Esophagus muscularis mucosa (tissue), 4 donors: ENCODE data around the gene BMX.

ENCODE experiments used
- CTCF ChIP-seq, 3 experiments: fragments of 200-600 bp in 2 of 3; fragments of 450-650 bp in 1 of 3; sonication (generic) in 2 of 3; IDR thresholded peaks; one replicate each; pipeline ENCODE4 v1.5.1; 2017 to 2019; ENCODE audit warnings: antibody characterized with exemption in 3 of 3, mild to moderate bottlenecking in 2 of 3, moderate library complexity in 1 of 3
- EP300 ChIP-seq: sonication (generic); formaldehyde crosslinking; IDR thresholded peaks from one replicate; pipeline ENCODE4 v1.6.1; 2017; ENCODE audit warnings: antibody characterized with exemption
- POLR2A ChIP-seq: fragments of 450-650 bp; IDR thresholded peaks from one replicate; pipeline ENCODE4 v1.6.1; 2017; ENCODE audit warnings: antibody characterized with exemption, moderate library complexity, mild to moderate bottlenecking, low read depth

GRCh38 chrX:15525664-15526416 lies 25.2 kb downstream of the BMX start:
- TF ChIP-seq CTCF (IDR thresholded peaks at IDR 0.05) (no peak), POLR2A (no peak), EP300 (no peak)
